K562 (cell line): Measurements from ENCODE around the gene DCAF15. TPM values are rescaled to one million over a fixed set of nuclear protein-coding genes. Genes with fewer than 3 reads are reported as not detected.

Source experiments
- ARID1B ChIP-seq: fragments of 450-650 bp; IDR thresholded peaks from 2 replicates; pipeline ENCODE4 v1.6.1; 2016; ENCODE audit warnings: antibody characterized with exemption, mild to moderate bottlenecking, inconsistent platforms
- CBFA2T2 ChIP-seq: fragments of 450-650 bp; conservative IDR thresholded peaks from 2 replicates; pipeline ENCODE4 v1.6.1; 2017; ENCODE audit warnings: mild to moderate bottlenecking
- CHD4 ChIP-seq: fragments of 200-600 bp; sonication (generic); IDR thresholded peaks from 3 replicates; pipeline ENCODE4 v1.6.1; 2012; ENCODE audit warnings: low read depth, mild to moderate bottlenecking, mixed read lengths, low read length, inconsistent platforms; ENCODE audit not compliant: insufficient read depth, insufficient replicate concordance, poor library complexity, severe bottlenecking
- CREB3L1 ChIP-seq: fragments of 450-650 bp; IDR thresholded peaks from 2 replicates; pipeline ENCODE4 v1.6.1; 2014; ENCODE audit warnings: low read depth, mild to moderate bottlenecking, moderate library complexity, borderline replicate concordance
- CXXC5 ChIP-seq: fragments of 250-450 bp; sonication (Bioruptor Pico); IDR thresholded peaks from 2 replicates; pipeline ENCODE4 v1.8.0; 2022; ENCODE audit warnings: inconsistent platforms, mild to moderate bottlenecking, moderate library complexity
- MLX ChIP-seq, 2 experiments: fragments of 450-650 bp in 1 of 2; sonication (generic) in 1 of 2; formaldehyde crosslinking; conservative IDR thresholded peaks; 2 replicates each; pipeline versions ENCODE4 v1.4.0 to v1.8.1; 2020 to 2022; ENCODE audit warnings: mild to moderate bottlenecking in 1 of 2, missing genetic modification reagents in 1 of 2
- MTA1 ChIP-seq: fragments of 450-650 bp; IDR thresholded peaks from 2 replicates; pipeline ENCODE4 v1.6.1; 2017; ENCODE audit warnings: borderline replicate concordance
- NONO ChIP-seq, 2 experiments: fragments of 200-400 bp in 1 of 2; fragments of 450-650 bp in 1 of 2; formaldehyde crosslinking in 1 of 2; IDR thresholded peaks; 2 replicates each; pipeline ENCODE4 v1.6.1; 2017; ENCODE audit warnings: low read depth in 2 of 2, mild to moderate bottlenecking in 2 of 2, moderate library complexity in 2 of 2, low read length in 1 of 2
- PHF20 ChIP-seq: fragments of 450-650 bp; IDR thresholded peaks from 2 replicates; pipeline ENCODE4 v1.6.1; 2018; ENCODE audit not compliant: partially characterized antibody
- PKNOX1 ChIP-seq: fragments of 450-650 bp; IDR thresholded peaks from 2 replicates; pipeline ENCODE4 v1.6.1; 2016
- POLR2H ChIP-seq: IDR thresholded peaks from 2 replicates; pipeline ENCODE4 v1.6.1; 2016; ENCODE audit warnings: missing genetic modification characterization, low read depth, mild to moderate bottlenecking, control low read depth, missing compliant biosample characterization, moderate library complexity
- RBFOX2 ChIP-seq: fragments of 200-400 bp; formaldehyde crosslinking; IDR thresholded peaks from 2 replicates; pipeline ENCODE4 v1.6.1; 2017; ENCODE audit warnings: low read depth, mild to moderate bottlenecking, low read length, moderate library complexity
- TAF15 ChIP-seq: fragments of 200-400 bp; formaldehyde crosslinking; IDR thresholded peaks from 2 replicates; pipeline ENCODE4 v1.6.1; 2017; ENCODE audit warnings: mild to moderate bottlenecking, low read depth, low read length, moderate library complexity
- TAL1 ChIP-seq: fragments of 450-650 bp; IDR thresholded peaks from 2 replicates; pipeline ENCODE4 v1.6.1; 2016; ENCODE audit warnings: mild to moderate bottlenecking
- XRCC5 ChIP-seq: fragments of 200-400 bp; formaldehyde crosslinking; IDR thresholded peaks from 2 replicates; pipeline ENCODE4 v1.6.1; 2017; ENCODE audit warnings: low read depth, mild to moderate bottlenecking, low read length
- ZSCAN32 ChIP-seq: fragments of 450-650 bp; formaldehyde crosslinking; IDR thresholded peaks from 2 replicates; pipeline ENCODE4 v1.4.0; 2020; ENCODE audit warnings: mild to moderate bottlenecking, moderate library complexity
- polyA plus RNA-seq, 8 experiments: library from polyadenylated mRNA; depleted of rRNA in 4 of 8; stranded (reverse) in 5 of 8; unstranded in 3 of 8; fragments of >200 nt; fragmentation: Nextera tagmentation in 2 of 8; fragmentation: Illumina TruSeq in 1 of 8; extraction: Ambion mirVana in 2 of 8; extraction: Trizol in 1 of 8; gene quantifications; 2 replicates each; pipeline versions ENCODE4 v1.2.1 to v1.2.3, GENCODE V29; 2011 to 2014; ENCODE audit warnings: inconsistent platforms in 1 of 8, missing spikeins in 1 of 8
- total RNA-seq, 7 experiments: library from RNA; depleted of rRNA in 6 of 7; stranded (reverse); fragments of >200 nt in 6 of 7; fragmentation: Illumina TruSeq in 2 of 7; extraction: Trizol in 2 of 7; gene quantifications; 2 replicates each; pipeline versions ENCODE4 v1.2.1 to v1.2.3, GENCODE V29; 2011 to 2021; ENCODE audit warnings: low replicate concordance in 1 of 7
- TF ChIP-seq, protein P1 (sequence below): conservative IDR thresholded peaks from 2 replicates; pipeline ENCODE4 v1.6.1; 2011; ENCODE audit warnings: low read depth, mild to moderate bottlenecking, low read length; ENCODE audit not compliant: control insufficient read depth
- TF ChIP-seq, protein P2 (sequence below), 3 experiments: fragments of 200-800 bp in 1 of 3; fragments of 250-450 bp in 1 of 3; fragments of 450-650 bp in 1 of 3; sonication (Bioruptor Pico) in 1 of 3; sonication (Bioruptor generic) in 1 of 3; formaldehyde crosslinking in 1 of 3; IDR thresholded peaks; 2 replicates each; pipeline versions ENCODE4 v1.6.1 to v1.8.0; 2016 to 2022; ENCODE audit warnings: mild to moderate bottlenecking in 2 of 3, missing genetic modification characterization in 2 of 3, missing compliant biosample characterization in 1 of 3, moderate library complexity in 1 of 3

DCAF15 gene
- total and polyA plus RNA-seq, 9 of the 15 experiments (the other 6 are each of a cell fraction or from before 2014, with no cell fraction given) = 0.17 to 68.5 (median 27.7) TPM

GRCh38 chr19:14005349-14006084, 53.2 kb downstream of the DCAF15 start (continued):
- peak; percentile 66 for TF ChIP-seq PKNOX1
- TF ChIP-seq TAF15 = no peak
- 0 out of 2 replicates have a peak, but pooled peaks have one; percentile 48 for TF ChIP-seq CREB3L1
- peak in 1 of 2 experiments; percentile 75; a peak in 1 of 4 replicates for TF ChIP-seq NONO (IDR thresholded peaks at IDR 0.05; ENCODE audit: low read depth in 2 of 2, low read length in 1 of 2)
- peak; percentile 64; the same call in 1 of the 2 replicates for TF ChIP-seq XRCC5
- peak; percentile 89 for TF ChIP-seq PHF20
- TF ChIP-seq, protein P1, sequence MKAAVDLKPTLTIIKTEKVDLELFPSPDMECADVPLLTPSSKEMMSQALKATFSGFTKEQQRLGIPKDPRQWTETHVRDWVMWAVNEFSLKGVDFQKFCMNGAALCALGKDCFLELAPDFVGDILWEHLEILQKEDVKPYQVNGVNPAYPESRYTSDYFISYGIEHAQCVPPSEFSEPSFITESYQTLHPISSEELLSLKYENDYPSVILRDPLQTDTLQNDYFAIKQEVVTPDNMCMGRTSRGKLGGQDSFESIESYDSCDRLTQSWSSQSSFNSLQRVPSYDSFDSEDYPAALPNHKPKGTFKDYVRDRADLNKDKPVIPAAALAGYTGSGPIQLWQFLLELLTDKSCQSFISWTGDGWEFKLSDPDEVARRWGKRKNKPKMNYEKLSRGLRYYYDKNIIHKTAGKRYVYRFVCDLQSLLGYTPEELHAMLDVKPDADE = 0 out of 2 replicates have a peak, but pooled peaks have one; percentile 37
- TF ChIP-seq CXXC5 (CRISPR knock-in tag) = peak; percentile 56; the same call in 1 of the 2 replicates
- TF ChIP-seq MLX (CRISPR knock-in tag; conservative IDR thresholded peaks at IDR 0.05) = no peak
- TF ChIP-seq ZSCAN32 = no peak
- no peak for TF ChIP-seq CBFA2T2
- TF ChIP-seq ARID1B = peak; percentile 45; the same call in 1 of the 2 replicates
- peak; percentile 72; the same call in 1 of the 2 replicates for TF ChIP-seq POLR2H
- peak; percentile 80 for TF ChIP-seq RBFOX2
- TF ChIP-seq MTA1 = peak; percentile 76
- 0 out of 2 replicates have a peak, but pooled peaks have one; percentile 21 for TF ChIP-seq TAL1
- TF ChIP-seq CHD4 = peak; percentile 100
- TF ChIP-seq, protein P2, sequence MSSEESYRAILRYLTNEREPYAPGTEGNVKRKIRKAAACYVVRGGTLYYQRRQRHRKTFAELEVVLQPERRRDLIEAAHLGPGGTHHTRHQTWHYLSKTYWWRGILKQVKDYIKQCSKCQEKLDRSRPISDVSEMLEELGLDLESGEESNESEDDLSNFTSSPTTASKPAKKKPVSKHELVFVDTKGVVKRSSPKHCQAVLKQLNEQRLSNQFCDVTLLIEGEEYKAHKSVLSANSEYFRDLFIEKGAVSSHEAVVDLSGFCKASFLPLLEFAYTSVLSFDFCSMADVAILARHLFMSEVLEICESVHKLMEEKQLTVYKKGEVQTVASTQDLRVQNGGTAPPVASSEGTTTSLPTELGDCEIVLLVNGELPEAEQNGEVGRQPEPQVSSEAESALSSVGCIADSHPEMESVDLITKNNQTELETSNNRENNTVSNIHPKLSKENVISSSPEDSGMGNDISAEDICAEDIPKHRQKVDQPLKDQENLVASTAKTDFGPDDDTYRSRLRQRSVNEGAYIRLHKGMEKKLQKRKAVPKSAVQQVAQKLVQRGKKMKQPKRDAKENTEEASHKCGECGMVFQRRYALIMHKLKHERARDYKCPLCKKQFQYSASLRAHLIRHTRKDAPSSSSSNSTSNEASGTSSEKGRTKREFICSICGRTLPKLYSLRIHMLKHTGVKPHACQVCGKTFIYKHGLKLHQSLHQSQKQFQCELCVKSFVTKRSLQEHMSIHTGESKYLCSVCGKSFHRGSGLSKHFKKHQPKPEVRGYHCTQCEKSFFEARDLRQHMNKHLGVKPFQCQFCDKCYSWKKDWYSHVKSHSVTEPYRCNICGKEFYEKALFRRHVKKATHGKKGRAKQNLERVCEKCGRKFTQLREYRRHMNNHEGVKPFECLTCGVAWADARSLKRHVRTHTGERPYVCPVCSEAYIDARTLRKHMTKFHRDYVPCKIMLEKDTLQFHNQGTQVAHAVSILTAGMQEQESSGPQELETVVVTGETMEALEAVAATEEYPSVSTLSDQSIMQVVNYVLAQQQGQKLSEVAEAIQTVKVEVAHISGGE (CRISPR knock-in tag; IDR thresholded peaks at IDR 0.05) = peak in 1 of 3 experiments; percentile 95; a peak in 2 of 6 replicates
